GM18873 (cell line): ENCODE measurements around the gene CADPS2.
"Not testable (repeated sequence)": the region's sequence is repeated elsewhere in the genome, so short reads cannot be mapped to it uniquely, and the experiment has no call there.

Experiments
- ATAC-seq: cut with Tn5 transposase; IDR thresholded peaks from one replicate; pipeline ENCODE4 v1.9.1; 2021; ENCODE audit warnings: mild to moderate bottlenecking, moderate library complexity, moderate number of reproducible peaks; ENCODE audit not compliant: unreplicated experiment, low FRiP score

Gene CADPS2

GRCh38 chr7:122858320-122858719 lies 27.9 kb downstream of the CADPS2 start:
- no peak for ATAC-seq

- ATAC-seq, result no peak
Measured at GRCh38 chr7:122850528-122850927, 35.7 kb downstream of the CADPS2 start.

GRCh38 chr7:122849957-122850328 lies 36.3 kb downstream of the CADPS2 start:
- no peak for ATAC-seq

GRCh38 chr7:122849322-122849956 lies 36.8 kb downstream of the CADPS2 start:
- ATAC-seq, result no peak

GRCh38 chr7:122847871-122848473 lies 38.3 kb downstream of the CADPS2 start:
- ATAC-seq, result no peak

- ATAC-seq, result no peak
Measured at GRCh38 chr7:122846591-122846990, 39.7 kb downstream of the CADPS2 start.

GRCh38 chr7:122845286-122845685 lies 41.0 kb downstream of the CADPS2 start:
- ATAC-seq, result no peak

GRCh38 chr7:122844191-122844988 lies 41.9 kb downstream of the CADPS2 start:
- ATAC-seq, result no peak

GRCh38 chr7:122842971-122843370 lies 43.3 kb downstream of the CADPS2 start:
- no peak for ATAC-seq

- ATAC-seq, result not testable (repeated sequence)
Measured at GRCh38 chr7:122836286-122836685, 50.0 kb downstream of the CADPS2 start.

- ATAC-seq, result not testable (repeated sequence)
Measured at GRCh38 chr7:122834571-122834942, 51.7 kb downstream of the CADPS2 start.

GRCh38 chr7:122833888-122834570 lies 52.2 kb downstream of the CADPS2 start:
- no peak for ATAC-seq

- no peak for ATAC-seq
Measured at GRCh38 chr7:122831436-122831835, 54.8 kb downstream of the CADPS2 start.

- no peak for ATAC-seq
Measured at GRCh38 chr7:122829962-122830361, 56.3 kb downstream of the CADPS2 start.

- no peak for ATAC-seq
Measured at GRCh38 chr7:122827763-122828162, 58.5 kb downstream of the CADPS2 start.

GRCh38 chr7:122813845-122814244 lies 72.4 kb downstream of the CADPS2 start:
- no peak for ATAC-seq

- ATAC-seq, result no peak
Measured at GRCh38 chr7:122803851-122804250, 82.4 kb downstream of the CADPS2 start.

GRCh38 chr7:122803323-122803722 lies 82.9 kb downstream of the CADPS2 start:
- no peak for ATAC-seq

GRCh38 chr7:122802301-122802751 lies 83.9 kb downstream of the CADPS2 start:
- no peak for ATAC-seq

GRCh38 chr7:122791959-122792545 lies 94.2 kb downstream of the CADPS2 start:
- ATAC-seq, result no peak

- no peak for ATAC-seq
Measured at GRCh38 chr7:122790591-122790990, 95.7 kb downstream of the CADPS2 start.
